NCI-H526 treated with DMSO at 0.1 percent for 48 hours (cell line): ENCODE data around the gene ALOXE3.
A peak's percentile ranks its signal among the peaks of the same experiment; 100 is the strongest.

Experiments used
- DNase-seq: peaks from one replicate; lab custom pipeline; 2025; lab: John Stamatoyannopoulos, UW

The ALOXE3 gene

GRCh38 chr17:8153957-8154607 lies 35.8 kb upstream of the ALOXE3 start:
- DNase-seq = peak; percentile 14

GRCh38 chr17:8153525-8153956 lies 35.2 kb upstream of the ALOXE3 start:
- DNase-seq = no peak

- DNase-seq = no peak
Measured at GRCh38 chr17:8153031-8153451, 34.7 kb upstream of the ALOXE3 start.

DNA sequence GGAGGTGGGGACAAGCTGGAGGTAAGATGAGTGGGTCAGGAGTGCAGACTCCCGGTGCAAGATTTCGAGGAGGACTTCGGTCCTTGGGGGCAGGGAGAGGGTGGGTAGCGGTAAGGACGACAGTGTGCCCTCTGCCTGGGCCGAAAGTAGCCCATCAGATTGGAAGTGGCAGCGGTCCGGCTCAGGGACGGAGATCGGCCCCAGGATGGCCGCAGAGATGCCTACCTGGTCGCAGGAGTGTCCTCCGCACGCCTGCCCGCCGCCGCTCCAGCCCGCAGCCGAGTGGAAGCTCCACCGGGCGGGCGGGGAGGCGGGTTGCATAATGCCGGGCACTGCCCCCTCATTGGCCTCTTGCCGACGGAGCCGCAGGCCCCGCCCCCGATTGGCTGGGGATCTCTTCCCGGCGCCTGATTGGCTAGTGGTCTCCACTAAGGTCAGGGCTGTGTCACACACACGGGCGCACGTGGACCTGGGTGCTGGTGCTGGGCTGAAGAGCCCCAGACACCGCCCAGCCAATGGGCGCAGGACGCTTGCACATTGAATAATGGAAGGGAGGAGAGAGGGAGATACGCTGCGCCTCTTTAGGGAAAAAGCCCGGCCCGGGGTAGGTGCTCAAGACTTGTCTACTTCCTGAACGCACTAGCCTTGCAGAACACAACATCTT lies 33.9 kb upstream of the ALOXE3 start, which contains the start of gene PER1:
PER1 (minus strand) TSS at position 293 of the 664 bp plus-strand sequence. CDS start 1,698 bp downstream, outside the sequence.
- DNase-seq = peak; percentile 69

GRCh38 chr17:8151641-8152111 lies 33.4 kb upstream of the ALOXE3 start:
- no peak for DNase-seq

DNA sequence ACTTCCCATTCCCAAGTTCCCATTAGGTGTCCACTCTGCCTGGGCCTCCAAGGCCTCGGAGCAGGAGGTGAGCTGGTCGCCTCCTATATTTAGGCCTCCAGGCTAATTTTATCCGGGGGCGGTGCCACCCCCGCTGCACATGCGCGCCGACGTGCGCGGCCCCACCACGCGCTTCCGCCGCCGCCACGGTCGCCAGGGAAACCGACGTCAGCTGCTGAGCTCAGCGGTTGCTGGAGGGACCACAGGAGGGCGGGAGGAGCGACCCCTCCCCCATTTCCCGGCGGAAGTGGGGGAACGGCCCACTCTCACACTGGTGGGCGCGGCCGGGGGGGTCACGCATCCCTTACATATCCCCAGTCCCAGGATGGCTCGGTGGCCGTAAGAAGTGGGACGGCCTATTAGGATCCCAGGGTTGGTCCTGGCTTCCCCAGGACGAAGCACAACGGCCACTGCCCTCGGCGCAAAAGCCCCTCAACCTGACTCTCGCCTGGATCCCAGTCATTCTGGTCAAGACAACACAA lies 32.9 kb upstream of the ALOXE3 start:
- DNase-seq = no peak

GRCh38 chr17:8150194-8151119 lies 32.1 kb upstream of the ALOXE3 start:
- no peak for DNase-seq

- DNase-seq = no peak
Measured at GRCh38 chr17:8149419-8150193, 31.3 kb upstream of the ALOXE3 start.

DNA sequence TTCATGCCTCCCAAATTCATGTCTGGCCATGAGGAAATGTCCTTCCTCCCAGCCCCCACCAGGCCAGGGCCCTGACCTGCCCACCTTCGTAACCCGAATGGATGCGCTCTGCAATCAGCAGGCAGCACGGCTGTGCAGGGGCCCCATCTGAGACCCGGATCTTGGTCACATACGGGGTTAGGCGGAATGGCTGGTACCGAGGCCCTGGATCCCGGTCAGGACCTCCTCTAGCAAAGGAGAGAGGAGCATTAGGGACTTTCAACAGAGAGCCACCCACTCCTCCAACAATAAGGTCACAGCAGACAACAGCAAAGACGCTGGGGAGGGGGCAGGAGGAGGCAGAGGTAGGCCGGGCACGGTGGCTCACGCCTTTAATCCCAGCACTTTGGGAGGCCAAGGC lies 30.2 kb upstream of the ALOXE3 start:
- DNase-seq = no peak

- DNase-seq = no peak
Measured at GRCh38 chr17:8147805-8148404, 29.6 kb upstream of the ALOXE3 start.

DNA sequence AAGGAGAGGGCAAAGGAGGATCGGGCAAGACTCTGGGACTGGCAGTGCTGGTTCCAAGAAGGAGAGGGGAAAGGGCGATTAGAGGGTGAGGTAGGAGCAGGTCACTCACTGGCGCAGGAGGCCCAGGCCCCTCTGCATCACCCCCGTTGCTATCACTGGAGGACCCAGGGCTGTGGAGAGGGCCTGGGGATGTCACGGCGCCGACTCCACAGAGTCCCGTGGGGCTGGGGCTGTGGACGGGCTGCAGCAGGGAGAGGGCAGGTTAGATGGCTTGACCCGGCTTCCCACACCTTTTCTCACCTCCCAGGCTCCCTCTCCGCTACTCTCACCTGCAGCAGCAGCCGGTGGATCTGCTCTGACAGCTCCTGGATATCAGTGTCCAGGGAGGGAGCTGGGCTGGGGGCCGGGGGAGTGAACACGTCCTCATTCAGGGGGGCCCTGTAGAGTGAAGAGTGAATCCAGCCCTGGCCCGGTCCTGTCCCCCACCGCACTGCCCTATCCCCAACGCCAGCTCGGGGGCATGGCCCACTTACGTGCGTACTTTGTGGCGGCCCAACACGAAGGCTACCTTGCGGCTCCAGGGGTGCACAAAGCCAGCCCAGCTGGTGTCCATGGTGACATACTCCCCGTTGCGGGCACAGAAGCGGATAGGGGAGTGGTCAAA lies 29.0 kb upstream of the ALOXE3 start:
- DNase-seq = no peak

GRCh38 chr17:8146381-8147140 lies 28.2 kb upstream of the ALOXE3 start:
- DNase-seq = no peak

DNA sequence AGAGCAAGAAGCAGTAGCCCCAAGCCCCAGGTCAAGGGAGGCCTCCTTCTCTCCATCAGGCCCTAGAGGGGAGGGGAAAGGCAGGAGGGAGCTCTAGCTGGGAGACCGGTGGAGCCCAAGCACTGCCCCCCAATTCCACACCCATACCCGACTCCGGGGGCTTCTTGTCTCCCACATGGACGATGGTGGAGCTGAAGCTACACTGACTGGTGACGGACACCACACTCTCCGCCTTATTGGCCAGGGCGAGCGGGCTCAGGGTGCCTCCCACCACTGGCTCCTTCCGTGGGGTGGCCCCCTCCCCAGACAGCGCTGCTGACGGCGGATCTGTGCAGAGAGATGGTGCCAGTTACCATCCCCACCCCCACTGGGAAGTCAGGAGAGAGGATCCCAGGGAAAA lies 27.5 kb upstream of the ALOXE3 start:
- DNase-seq = no peak

- DNase-seq = no peak
Measured at GRCh38 chr17:8144401-8145231, 26.3 kb upstream of the ALOXE3 start.

DNA sequence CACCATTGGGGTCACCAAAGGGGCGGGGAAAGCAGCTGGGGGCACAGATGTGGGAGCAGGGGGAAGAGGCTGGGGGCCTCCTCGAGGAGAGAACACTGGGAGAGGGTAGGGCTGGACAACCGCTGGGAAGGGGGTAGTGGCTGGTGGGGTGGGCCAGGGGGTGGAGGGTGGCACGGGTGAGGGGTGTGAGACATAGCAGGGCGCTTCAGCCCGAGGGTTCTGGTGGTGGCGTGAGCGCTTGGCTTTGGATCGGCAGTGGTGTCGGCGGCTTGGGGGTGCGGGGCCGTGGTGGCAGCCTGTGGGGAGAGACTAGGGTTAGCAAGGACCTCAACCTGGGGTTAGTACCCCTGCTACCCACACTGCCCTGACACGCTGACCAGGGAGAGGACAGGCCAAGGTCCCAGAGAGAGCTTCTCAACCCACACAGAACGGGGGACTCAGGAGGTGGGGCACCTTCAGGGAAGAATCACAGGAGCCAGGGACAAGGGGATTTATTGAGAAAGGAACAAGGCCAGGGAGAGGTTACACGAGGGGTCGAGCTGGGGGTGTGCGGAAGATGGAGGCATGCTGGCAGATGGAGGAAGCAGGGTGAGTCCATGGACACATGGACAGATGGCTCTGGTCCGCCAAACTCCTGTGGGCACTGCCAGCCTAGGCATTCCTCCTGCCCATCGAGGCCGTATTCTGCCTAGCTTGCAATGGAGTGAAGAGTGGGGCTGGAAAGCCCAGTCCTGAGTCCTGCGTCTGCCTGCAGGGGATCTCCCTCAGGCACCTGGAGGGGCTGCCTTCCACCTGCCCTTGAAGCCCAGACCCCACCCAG lies 25.5 kb upstream of the ALOXE3 start:
- DNase-seq = no peak

GRCh38 chr17:8142887-8143580 lies 24.7 kb upstream of the ALOXE3 start:
- no peak for DNase-seq

- no peak for DNase-seq
Measured at GRCh38 chr17:8142158-8142886, 24.0 kb upstream of the ALOXE3 start.
